CD4-positive, alpha-beta T cell treated with Interleukin-21 for 1 hour (primary cell): ENCODE measurements around the gene SMPD4.
"Not testable (repeated sequence)": the region's sequence is repeated elsewhere in the genome, so short reads cannot be mapped to it uniquely, and the experiment has no call there.

Source experiments
- DNase-seq: peaks from one replicate; pipeline ENCODE4 v3.0.0-alpha.2; 2020

Gene SMPD4

GRCh38 chr2:130181325-130181879, at the start of gene SMPD4:
Gene SMPD4, minus strand, starts transcription at chr2:130181602. Its CDS starts 5,010 bp downstream, at chr2:130176592.
- peak; percentile 98 for DNase-seq

- DNase-seq = not testable (repeated sequence)
Observed at GRCh38 chr2:130230907-130231306, 49.5 kb upstream of the SMPD4 start.

GRCh38 chr2:130230376-130230775, 49.0 kb upstream of the SMPD4 start:
- not testable (repeated sequence) for DNase-seq

- DNase-seq = peak; percentile 37
Observed at GRCh38 chr2:130229161-130229510, 47.7 kb upstream of the SMPD4 start.

GRCh38 chr2:130228467-130229160, 47.2 kb upstream of the SMPD4 start:
- not testable (repeated sequence) for DNase-seq

DNA sequence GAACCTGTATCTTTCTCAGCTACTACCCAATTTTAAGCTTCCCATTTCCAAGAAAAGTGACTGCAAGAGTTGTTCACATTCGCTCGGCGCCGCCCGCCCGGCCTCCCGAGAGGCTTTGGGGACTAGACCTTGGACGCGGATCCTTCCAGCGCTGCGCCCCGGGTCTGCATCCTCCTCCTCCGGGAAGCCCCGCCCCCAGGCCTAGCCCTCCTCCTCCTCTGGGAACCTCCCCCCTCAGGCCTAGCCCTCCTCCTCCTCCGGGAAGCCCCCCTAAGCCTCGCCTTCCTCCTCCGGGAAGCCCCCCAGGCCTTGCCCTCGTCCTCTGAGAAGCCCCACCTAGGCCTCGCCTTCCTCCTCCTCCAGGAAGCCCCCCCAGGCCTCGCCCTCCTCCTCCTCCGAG, 46.6 kb upstream of the SMPD4 start:
- DNase-seq = not testable (repeated sequence)

- DNase-seq = not testable (repeated sequence)
Observed at GRCh38 chr2:130222523-130222922, 41.1 kb upstream of the SMPD4 start.

GRCh38 chr2:130220505-130220904, 39.1 kb upstream of the SMPD4 start:
- DNase-seq = not testable (repeated sequence)

DNA sequence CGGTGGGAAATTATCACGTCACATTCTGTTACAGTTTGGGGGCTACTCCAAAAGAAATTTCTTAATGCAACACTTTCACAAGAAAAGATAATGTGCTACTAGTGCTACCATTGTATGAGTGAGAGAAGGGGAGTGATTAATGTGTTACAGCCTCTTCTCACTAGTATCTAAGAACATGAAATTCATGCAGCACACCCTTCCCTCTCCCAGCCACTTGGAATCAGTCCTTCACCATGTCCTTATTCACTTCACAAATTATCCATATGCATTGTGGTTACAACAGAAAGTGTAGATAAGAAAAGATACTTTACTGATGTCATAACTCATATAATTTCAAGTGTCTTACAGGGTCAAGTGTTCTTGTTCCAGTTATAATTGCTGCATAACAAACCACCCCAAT, 37.7 kb upstream of the SMPD4 start:
- not testable (repeated sequence) for DNase-seq

- not testable (repeated sequence) for DNase-seq
Observed at GRCh38 chr2:130207051-130207450, 25.6 kb upstream of the SMPD4 start.

DNA sequence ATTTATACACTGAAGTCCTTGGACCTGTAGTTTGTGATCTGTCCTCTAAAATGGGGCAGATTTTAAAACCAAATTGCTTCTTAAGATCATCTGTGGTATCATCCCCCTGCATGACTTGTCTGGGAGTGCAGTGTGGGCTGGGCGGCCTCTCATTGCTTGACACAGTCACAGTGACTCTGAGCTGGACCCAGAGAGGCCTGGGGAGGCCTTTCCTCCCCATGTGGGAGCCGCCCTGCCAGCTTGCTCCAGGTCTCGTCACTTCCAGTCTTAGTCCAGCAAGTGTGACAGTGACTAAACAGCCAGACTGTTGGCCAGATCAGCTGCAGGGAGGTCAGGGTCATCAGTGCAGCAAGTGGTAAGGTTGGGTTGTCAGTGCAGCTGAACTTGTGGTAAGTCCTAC, 21.7 kb upstream of the SMPD4 start:
- DNase-seq = not testable (repeated sequence)

- DNase-seq = not testable (repeated sequence)
Observed at GRCh38 chr2:130202518-130202917, 21.1 kb upstream of the SMPD4 start.

- DNase-seq = no peak
Observed at GRCh38 chr2:130198343-130198742, 16.9 kb upstream of the SMPD4 start, which contains the start of gene TUBA3E. Gene TUBA3E, minus strand, starts transcription at chr2:130198439. Its CDS starts 79 bp downstream, at chr2:130198360.

DNA sequence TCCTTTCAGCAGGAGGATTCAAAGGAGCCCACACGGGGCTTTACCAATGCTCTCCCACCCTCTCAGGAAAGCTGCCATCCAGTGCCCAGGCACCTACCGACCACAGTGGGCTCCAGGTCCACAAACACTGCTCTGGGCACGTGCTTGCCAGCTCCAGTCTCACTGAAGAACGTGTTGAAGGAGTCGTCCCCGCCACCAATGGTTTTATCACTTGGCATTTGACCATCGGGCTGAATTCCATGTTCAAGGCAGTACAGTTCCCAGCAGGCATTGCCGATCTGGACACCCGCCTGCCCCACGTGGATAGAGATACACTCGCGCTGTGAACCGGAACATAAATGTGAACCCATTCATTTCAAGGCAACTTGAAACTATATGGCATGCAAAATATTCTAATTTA, 14.7 kb upstream of the SMPD4 start:
- not testable (repeated sequence) for DNase-seq

- not testable (repeated sequence) for DNase-seq
Observed at GRCh38 chr2:130195089-130195635, 13.8 kb upstream of the SMPD4 start.

DNA sequence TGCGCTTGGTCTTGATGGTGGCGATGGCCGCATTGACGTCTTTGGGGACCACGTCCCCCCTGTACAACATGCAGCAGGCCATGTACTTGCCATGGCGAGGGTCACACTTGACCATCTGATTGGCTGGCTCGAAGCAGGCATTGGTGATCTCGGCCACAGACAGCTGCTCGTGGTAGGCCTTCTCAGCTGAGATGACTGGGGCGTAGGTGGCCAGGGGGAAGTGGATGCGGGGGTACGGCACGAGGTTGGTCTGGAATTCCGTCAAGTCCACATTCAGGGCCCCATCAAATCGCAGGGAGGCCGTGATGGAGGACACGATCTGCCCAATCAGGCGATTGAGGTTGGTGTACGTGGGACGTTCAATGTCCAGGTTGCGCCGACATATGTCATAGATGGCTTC, 12.4 kb upstream of the SMPD4 start:
- DNase-seq = not testable (repeated sequence)

GRCh38 chr2:130192451-130192850, 11.0 kb upstream of the SMPD4 start:
- DNase-seq = not testable (repeated sequence)

DNA sequence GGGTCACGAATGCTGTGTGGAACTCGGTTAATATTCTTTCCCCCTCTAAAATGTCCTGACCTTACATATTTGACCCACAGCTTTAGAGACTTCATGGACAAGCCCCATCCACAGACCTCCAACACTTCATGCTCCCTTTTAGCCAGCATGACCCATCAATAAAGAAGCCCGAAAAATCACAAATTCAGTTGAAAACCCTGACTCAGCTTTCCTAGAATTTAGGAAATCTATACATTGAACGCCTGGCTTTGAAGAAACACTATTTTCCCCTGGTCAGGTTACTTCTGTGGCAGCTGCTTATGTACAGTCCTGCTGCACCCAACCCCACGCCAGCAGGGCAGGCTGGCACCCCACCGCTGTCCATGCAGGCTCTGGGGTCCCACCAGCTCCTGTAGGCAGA, 9.9 kb upstream of the SMPD4 start:
- DNase-seq = not testable (repeated sequence)

DNA sequence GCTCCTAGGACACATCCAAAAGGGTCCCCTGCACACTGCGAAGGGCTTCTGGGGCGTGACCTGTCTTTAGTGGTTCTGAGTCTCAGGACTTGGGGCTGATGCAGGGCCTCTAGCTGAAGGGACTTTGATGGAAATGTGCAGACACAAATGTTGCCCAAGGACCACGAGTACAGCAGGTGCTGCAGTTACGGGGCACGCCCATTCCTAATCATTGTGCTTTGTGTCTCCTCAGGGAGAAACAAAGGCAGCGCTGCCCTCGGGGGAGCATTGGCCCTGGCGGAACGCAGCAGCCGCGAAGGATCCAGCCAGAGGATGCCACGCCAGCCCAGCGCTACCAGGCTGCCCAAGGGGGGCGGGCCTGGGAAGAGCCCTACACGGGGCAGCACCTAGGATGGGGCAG, 8.8 kb upstream of the SMPD4 start:
- DNase-seq = no peak

DNA sequence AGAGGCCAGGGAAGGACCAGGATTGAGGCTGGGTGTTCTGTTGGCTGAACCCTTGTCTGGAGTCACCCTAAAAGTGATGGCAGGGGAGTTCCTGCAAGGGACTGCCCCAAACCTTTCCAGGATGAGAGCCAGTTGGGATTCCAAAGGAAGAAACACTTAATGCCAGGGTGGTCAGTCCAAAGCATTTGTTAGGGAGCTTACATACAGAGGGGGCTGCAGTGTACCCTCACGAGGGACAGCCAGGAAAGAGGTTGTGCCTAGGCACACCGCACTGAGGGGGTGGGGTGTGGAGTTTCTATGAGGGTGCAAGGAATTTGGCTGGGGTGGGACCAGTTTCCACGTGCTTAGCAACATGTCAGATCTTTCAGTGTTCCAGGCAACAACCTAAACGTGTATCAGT, 7.6 kb upstream of the SMPD4 start:
- DNase-seq = not testable (repeated sequence)

DNA sequence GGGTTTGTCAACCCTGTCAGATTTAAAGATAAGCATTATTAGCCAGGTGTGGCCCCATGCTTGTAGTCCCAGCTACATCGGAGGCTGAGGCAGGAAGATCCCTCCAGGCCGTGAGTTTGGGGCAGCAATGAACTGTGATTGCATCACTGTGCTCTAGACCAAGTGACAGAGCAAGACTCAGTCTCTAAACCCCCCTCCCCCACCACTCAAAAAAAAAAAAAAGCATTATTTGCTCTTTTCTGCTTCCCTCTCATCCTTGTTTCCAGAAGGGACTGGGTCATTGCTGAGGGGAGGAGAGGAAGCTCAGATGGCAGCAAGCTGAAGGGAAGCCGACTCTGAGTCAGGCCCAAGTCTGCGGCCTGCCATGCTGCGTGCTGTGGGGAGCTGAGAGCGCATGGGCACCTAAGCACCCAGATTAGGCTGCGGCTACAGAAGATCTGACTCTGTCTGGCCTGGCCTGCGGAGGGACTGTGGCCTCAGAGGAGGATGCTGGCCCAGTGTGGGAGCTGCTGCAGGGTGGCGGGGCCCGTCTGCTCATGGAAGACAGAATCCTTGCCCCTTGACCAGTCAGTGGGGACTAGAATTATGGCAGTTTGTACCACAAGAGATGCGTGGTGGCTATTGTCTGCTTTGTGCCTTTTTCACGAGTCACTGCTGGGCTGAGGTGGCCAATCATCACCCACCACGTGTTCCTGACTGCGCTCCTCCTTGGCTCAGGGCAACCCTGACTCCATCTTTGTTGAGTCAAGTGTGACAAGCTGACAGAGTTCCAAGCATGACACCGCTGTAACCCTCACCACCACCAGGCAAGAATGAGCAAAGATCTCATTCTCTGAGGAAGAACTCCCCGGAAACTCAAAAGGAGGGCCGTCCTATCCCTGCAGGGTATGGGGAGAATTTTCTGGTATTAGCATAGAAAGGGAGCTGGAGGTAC, 6.7 kb upstream of the SMPD4 start:
- DNase-seq = not testable (repeated sequence)

GRCh38 chr2:130187268-130187667, 5.9 kb upstream of the SMPD4 start:
- no peak for DNase-seq

GRCh38 chr2:130186391-130186790, 5.0 kb upstream of the SMPD4 start:
- DNase-seq = no peak
